Measurements from ENCODE around the gene POU2F1.
"Not testable (repeated sequence)": the region's sequence is repeated elsewhere in the genome, so short reads cannot be mapped to it uniquely, and the experiment has no call there.

The POU2F1 gene

GRCh38 chr1:167310732-167311131 lies 90.0 kb downstream of the POU2F1 start:
- TF ChIP-seq, protein P1, sequence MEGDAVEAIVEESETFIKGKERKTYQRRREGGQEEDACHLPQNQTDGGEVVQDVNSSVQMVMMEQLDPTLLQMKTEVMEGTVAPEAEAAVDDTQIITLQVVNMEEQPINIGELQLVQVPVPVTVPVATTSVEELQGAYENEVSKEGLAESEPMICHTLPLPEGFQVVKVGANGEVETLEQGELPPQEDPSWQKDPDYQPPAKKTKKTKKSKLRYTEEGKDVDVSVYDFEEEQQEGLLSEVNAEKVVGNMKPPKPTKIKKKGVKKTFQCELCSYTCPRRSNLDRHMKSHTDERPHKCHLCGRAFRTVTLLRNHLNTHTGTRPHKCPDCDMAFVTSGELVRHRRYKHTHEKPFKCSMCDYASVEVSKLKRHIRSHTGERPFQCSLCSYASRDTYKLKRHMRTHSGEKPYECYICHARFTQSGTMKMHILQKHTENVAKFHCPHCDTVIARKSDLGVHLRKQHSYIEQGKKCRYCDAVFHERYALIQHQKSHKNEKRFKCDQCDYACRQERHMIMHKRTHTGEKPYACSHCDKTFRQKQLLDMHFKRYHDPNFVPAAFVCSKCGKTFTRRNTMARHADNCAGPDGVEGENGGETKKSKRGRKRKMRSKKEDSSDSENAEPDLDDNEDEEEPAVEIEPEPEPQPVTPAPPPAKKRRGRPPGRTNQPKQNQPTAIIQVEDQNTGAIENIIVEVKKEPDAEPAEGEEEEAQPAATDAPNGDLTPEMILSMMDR (conservative IDR thresholded peaks at IDR 0.05; ENCODE audit: low read depth, low read length), result no peak
- H3K4me3 ChIP-seq (ENCODE audit: low read depth, low read length), result no peak overlapping the region
- DNase-seq (ENCODE audit: low read depth), result no peak

DNA sequence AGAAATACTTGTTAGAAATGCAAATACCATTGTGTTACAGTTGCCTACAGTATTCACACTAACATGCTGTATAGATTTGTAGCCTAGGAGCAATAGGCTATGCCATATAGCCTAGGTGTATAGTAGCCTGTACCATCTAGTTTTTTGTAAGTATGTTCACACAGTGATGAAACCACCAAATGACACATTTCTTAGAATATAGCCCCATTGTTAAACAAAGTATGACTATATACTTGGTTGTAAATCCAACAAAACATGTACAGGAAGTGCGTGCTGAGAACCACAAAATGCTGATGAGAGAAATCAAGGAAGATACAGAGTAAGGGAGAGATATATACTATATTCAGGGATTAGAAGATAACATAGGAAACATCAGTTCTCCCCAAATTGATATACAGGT lies 92.2 kb downstream of the POU2F1 start:
- DNase-seq (ENCODE audit: low read depth), result peak; percentile 3
- TF ChIP-seq, protein P1 (conservative IDR thresholded peaks at IDR 0.05; ENCODE audit: low read depth, low read length), result no peak
- H3K4me3 ChIP-seq (ENCODE audit: low read depth, low read length), result no peak overlapping the region

GRCh38 chr1:167314671-167315070 lies 94.0 kb downstream of the POU2F1 start:
- DNase-seq (ENCODE audit: low read depth), result no peak
- H3K4me3 ChIP-seq (ENCODE audit: low read depth, low read length), result no peak overlapping the region
- TF ChIP-seq, protein P1 (conservative IDR thresholded peaks at IDR 0.05; ENCODE audit: low read depth, low read length), result no peak

DNA sequence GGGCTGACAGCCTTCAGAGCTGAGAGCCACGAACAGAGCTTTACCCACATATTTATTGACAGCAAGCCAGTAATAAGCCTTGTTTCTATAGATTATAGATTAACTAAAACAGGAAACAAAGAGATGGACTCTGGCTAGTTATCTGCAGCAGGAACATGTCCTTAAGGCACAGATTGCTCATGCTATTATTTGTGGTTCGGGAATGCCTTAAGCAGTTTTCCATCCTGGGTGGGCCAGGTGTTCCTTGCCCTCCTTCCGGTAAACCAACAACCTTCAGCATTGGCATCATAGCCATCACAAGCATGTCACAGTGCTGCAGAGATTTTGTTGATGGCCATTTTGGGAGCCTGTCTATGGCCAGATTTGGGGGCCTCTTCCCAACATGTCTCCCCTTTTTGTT lies 96.8 kb downstream of the POU2F1 start:
- TF ChIP-seq, protein P1 (conservative IDR thresholded peaks at IDR 0.05; ENCODE audit: low read depth, low read length), result no peak
- DNase-seq (ENCODE audit: low read depth), result no peak

DNA sequence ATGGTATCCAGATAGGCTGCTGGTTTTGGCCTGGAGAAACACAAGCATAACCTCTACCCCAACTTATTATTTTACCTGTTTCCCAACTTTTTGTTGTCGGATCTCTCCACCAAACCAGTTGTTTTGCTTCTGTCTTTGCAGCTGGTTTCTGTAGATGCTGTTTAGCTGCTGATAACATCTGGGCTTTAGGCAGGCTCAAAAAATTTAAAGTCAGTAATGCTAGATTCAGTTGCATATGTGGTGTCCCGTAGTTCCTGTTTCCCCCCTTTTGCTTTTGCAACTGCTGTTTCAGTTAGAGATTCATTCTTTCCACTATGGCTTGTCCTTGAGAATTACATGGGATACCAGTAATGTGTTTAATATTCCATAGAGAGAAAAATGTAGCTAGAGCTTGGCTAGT lies 98.5 kb downstream of the POU2F1 start:
- H3K4me3 ChIP-seq (ENCODE audit: low read depth, low read length); DNase-seq (ENCODE audit: low read depth): not testable (repeated sequence)

More for the DNA sequence above, 96.8 kb downstream of the POU2F1 start:
- H3K4me3 ChIP-seq (ENCODE audit: low read depth, low read length), result no peak overlapping the region

- no peak overlapping the region for H3K4me3 ChIP-seq (ENCODE audit: low read depth, low read length)
- no peak for DNase-seq (ENCODE audit: low read depth)
- TF ChIP-seq, protein P1 (conservative IDR thresholded peaks at IDR 0.05; ENCODE audit: low read depth, low read length), result no peak
These were observed 101.8 kb downstream of the POU2F1 start for GRCh38 chr1:167322483-167322882.

GRCh38 chr1:167325151-167325550 lies 104.5 kb downstream of the POU2F1 start:
- DNase-seq (ENCODE audit: low read depth), result no peak
- TF ChIP-seq, protein P1 (conservative IDR thresholded peaks at IDR 0.05; ENCODE audit: low read depth, low read length), result no peak
- H3K4me3 ChIP-seq (ENCODE audit: low read depth, low read length), result no peak overlapping the region
